Measurements from ENCODE around the gene PARD3B. TPM values are rescaled to one million over a fixed set of nuclear protein-coding genes. Genes with fewer than 3 reads are reported as not detected.

The PARD3B gene
- total and polyA plus RNA-seq, 12 donors = 0.46 to 12.4 (median 8.3) TPM

- TF ChIP-seq, protein P1, sequence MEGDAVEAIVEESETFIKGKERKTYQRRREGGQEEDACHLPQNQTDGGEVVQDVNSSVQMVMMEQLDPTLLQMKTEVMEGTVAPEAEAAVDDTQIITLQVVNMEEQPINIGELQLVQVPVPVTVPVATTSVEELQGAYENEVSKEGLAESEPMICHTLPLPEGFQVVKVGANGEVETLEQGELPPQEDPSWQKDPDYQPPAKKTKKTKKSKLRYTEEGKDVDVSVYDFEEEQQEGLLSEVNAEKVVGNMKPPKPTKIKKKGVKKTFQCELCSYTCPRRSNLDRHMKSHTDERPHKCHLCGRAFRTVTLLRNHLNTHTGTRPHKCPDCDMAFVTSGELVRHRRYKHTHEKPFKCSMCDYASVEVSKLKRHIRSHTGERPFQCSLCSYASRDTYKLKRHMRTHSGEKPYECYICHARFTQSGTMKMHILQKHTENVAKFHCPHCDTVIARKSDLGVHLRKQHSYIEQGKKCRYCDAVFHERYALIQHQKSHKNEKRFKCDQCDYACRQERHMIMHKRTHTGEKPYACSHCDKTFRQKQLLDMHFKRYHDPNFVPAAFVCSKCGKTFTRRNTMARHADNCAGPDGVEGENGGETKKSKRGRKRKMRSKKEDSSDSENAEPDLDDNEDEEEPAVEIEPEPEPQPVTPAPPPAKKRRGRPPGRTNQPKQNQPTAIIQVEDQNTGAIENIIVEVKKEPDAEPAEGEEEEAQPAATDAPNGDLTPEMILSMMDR (IDR thresholded peaks at IDR 0.05) = no peak
- intact Hi-C loops (cut with DNase I) = no loop called here
- Histone ChIP-seq H3K9me3 (peaks cover 0 to 17% (median 12%) of the 10 kb centered on the region in 11 donors), H3K27ac (no peak overlapping the region), H3K4me3 (no peak overlapping the region), H3K36me3 (no peaks in the 10 kb centered on the region), H3K27me3 (no peaks in the 10 kb centered on the region), H3K4me1 (no peaks in the 10 kb centered on the region)
- ATAC-seq = no peak
- WGBS, 2 donors = 96 to 97% methylated on average over 2 of the region's 2 CpGs
- no peak for DNase-seq
These were observed 400.1 kb downstream of the PARD3B start for GRCh38 chr2:204945376-204945775.

DNA sequence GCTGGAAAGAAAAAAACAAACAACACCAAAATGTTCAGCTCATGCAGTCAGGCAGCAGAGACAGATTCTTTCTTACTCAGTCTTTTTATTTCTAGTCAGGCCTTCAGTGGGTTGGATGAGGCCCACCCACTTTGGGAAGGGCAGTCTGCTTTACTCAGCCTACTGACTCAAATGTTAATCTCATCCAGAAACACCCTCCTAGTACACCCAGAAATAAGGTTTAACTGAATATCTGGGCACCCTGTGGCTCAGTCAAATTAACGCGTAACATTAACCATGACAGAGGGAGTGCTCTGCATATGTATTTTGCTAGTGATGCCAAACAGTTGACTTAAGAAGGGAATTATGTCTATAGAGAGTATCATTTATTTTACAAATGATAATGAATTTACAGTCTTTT, 401.6 kb downstream of the PARD3B start:
- no peak overlapping the region for H3K4me3 ChIP-seq
- H3K9me3 ChIP-seq = peaks cover 0 to 17% (median 12%) of the 10 kb centered on the region in 11 donors
- ATAC-seq (no peak), DNase-seq (no peak)
- TF ChIP-seq, protein P1 (IDR thresholded peaks at IDR 0.05) = no peak
- intact Hi-C loops (cut with DNase I) = no loop called here
- H3K4me1 ChIP-seq = no peaks in the 10 kb centered on the region
- WGBS, 2 donors = 99 to 100% methylated on average over 2 of the region's 2 CpGs
- H3K27ac ChIP-seq = no peak overlapping the region
- H3K36me3 ChIP-seq = no peaks in the 10 kb centered on the region
- H3K27me3 ChIP-seq = no peaks in the 10 kb centered on the region

DNA sequence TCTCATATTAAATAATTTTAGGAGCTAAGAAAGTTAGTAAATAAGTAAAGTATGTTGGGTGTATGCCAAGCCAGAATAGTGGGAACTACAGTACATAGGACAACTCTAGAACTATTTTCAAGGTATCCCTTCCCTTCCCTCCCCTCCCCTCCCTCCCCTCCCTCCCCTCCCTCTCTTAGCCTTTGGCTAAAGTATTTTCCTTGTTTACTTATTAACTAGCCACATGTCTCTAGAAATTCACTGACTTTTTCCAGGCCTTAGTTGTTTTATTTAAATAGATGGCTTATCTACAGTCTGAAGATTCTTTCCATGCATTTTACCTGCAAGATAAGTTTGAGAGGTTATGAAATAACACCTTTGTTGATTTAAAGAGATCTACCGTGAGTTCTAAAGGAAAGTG, 402.1 kb downstream of the PARD3B start:
- WGBS, 2 donors = 70 to 78% methylated on average over 1 of the region's 1 CpG
- Histone ChIP-seq H3K27me3 (no peaks in the 10 kb centered on the region), H3K9me3 (peaks cover 0 to 17% (median 12%) of the 10 kb centered on the region in 11 donors), H3K27ac (no peak overlapping the region), H3K4me3 (no peak overlapping the region), H3K36me3 (no peaks in the 10 kb centered on the region), H3K4me1 (no peaks in the 10 kb centered on the region)
- intact Hi-C loops (cut with DNase I) = no loop called here
- TF ChIP-seq, protein P1 (IDR thresholded peaks at IDR 0.05) = no peak
- ATAC-seq (no peak), DNase-seq (no peak)

DNA sequence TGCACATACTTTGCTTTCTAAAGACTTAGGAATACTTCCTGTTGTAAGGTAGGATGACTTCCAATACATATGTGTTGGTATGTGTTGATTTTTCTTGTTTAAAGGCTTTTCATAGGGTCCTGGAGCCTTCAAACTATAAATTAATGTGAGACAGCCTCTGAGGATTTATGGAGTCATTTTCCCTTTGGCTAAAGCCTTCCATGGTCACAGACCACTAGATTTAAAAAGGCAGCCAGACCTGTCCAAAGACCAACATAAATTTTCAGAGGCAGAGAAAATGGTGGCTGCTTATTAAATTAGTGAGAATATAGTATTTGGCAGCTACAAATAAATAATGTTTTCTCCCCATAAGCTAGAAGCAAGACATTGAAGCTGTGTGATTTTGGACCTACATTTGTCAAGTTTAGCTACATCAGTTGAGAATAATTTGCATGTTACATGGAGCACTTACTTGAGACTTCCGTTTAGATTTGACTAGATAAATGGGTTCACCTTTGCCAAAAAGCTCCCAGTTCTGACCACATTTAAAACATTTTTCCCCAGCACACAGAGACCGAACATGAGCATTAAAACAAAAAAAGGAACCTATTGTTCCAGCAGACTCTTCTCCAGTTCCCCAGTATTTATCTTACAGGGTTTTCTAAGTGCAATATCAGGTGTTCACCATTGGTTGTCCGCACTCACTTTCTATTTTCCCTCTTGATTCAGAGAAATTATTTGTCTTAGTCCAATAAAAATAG, 402.9 kb downstream of the PARD3B start:
- WGBS, 2 donors = 90 to 93% methylated on average over 3 of the region's 3 CpGs
- Histone ChIP-seq H3K4me1 (no peaks in the 10 kb centered on the region), H3K27me3 (no peaks in the 10 kb centered on the region), H3K27ac (no peak overlapping the region), H3K9me3 (peaks cover 0 to 17% (median 12%) of the 10 kb centered on the region in 11 donors), H3K4me3 (no peak overlapping the region), H3K36me3 (no peaks in the 10 kb centered on the region)
- ATAC-seq (no peak), DNase-seq (no peak)
- TF ChIP-seq, protein P1 (IDR thresholded peaks at IDR 0.05) = no peak
- intact Hi-C loops (cut with DNase I) = no loop called here

Measured in heart right ventricle (tissue), 16 donors.